ENCODE measurements around the gene ANP32E. TPM values are rescaled to one million over a fixed set of nuclear protein-coding genes. Genes with fewer than 3 reads are reported as not detected.

ANP32E gene
- total RNA-seq (2021; ENCODE audit: unreplicated experiment) (95.1 TPM), Bru-seq, nascent RNA (percentile 88 among the genes with signal in this experiment), BruChase-seq, experiment 1, labeled RNA remaining after a 6-hour chase (percentile 98 among the genes with signal in this experiment), BruChase-seq, experiment 2, labeled RNA remaining after a 2-hour chase (percentile 96 among the genes with signal in this experiment)
- polyA plus RNA-seq (2012), result 53.5 and 54.3 TPM in 2 replicates
- long read RNA-seq, transcript ANP32E-208 (7 exons, 3,451 nt), result major isoform, 236 of 343 reads
- long read RNA-seq, partial matches to known transcripts, result 35 of 343 reads
- long read RNA-seq, other reads (novel, unspliced or antisense), result 69 of 343 reads

- Histone ChIP-seq H3K27ac (ENCODE audit: low read depth, low read length) (peak within 1 kb of the TSS; percentile 92), H3K9me3 (ENCODE audit: control insufficient read depth in 1 of 2, insufficient read depth in 1 of 2, low read depth in 1 of 2, low read length in 2 of 2) (no peaks in the 10 kb centered on the region), H2AFZ (ENCODE audit: low read depth, low read length, poor library complexity, severe bottlenecking) (peak within 1 kb of the TSS; percentile 78), H3K9ac (ENCODE audit: low read length) (peak within 1 kb of the TSS; percentile 94), H3K4me1 (ENCODE audit: control insufficient read depth in 1 of 2, insufficient read depth in 2 of 2, low read length in 2 of 2) (peaks cover 11 to 21% of the 10 kb centered on the region in 2 experiments; a peak in 3 of 4 replicates), H3K4me2 (ENCODE audit: low read length) (peak within 1 kb of the TSS; percentile 90), H3K9me2 (ENCODE audit: insufficient read depth) (no peaks in the 10 kb centered on the region), H3K79me2 (ENCODE audit: insufficient read depth, low read length) (peaks cover 45% of the 10 kb centered on the region), H3K36me3 (ENCODE audit: control insufficient read depth in 1 of 2, insufficient read depth in 2 of 2, low read length in 2 of 2) (peaks cover 2% of the 10 kb centered on the region in 2 experiments; a peak in 1 of 4 replicates), H4K20me1 (ENCODE audit: insufficient read depth) (no peaks in the 10 kb centered on the region), H3K4me3 (replicated peaks in 1 of 2; ENCODE audit: low read depth in 1 of 2, low read length in 2 of 2) (peak within 1 kb of the TSS; percentile 94 to 99), H3K27me3 (ENCODE audit: insufficient read depth, low read length) (no peaks in the 10 kb centered on the region)
- ATAC-seq, result peak; percentile 90
- RAD21 ChIA-PET (ENCODE audit: low non-redundant PET in 1 of 2, low total read pairs in 2 of 2, uncharacterized antibody in 2 of 2, unreplicated experiment in 2 of 2), result no interaction called here
- DNase-seq (ENCODE audit: low read depth, low spot score), result peak; percentile 99
- POLR2A ChIA-PET, result no interaction called here
- intact Hi-C loops (cut with micrococcal nuclease), result no loop called here
- CTCF ChIA-PET, result no interaction called here
- no TSS peak for BruUV-seq (replicated peaks)
- TF ChIP-seq SRF (IDR thresholded peaks at IDR 0.05; ENCODE audit: low read depth), result no peak
- no peak; the same call in 1 of the 2 replicates for TF ChIP-seq JUND (IDR thresholded peaks at IDR 0.05)
- TF ChIP-seq ZFX (IDR thresholded peaks at IDR 0.05), result no peak
- TF ChIP-seq REST (IDR thresholded peaks at IDR 0.05; ENCODE audit: low read depth), result no peak
- no peak for TF ChIP-seq ELF1 (IDR thresholded peaks at IDR 0.05; ENCODE audit: borderline replicate concordance, low read depth)
- TF ChIP-seq POLR2AphosphoS5 (IDR thresholded peaks at IDR 0.05; ENCODE audit: low read depth, low read length), result peak; percentile 96
- no peak for TF ChIP-seq EZH2 (IDR thresholded peaks at IDR 0.05)
- TF ChIP-seq EGR1 (IDR thresholded peaks at IDR 0.05; ENCODE audit: low read depth), result peak; percentile 47; the same call in 1 of the 2 replicates
- no peak for TF ChIP-seq FOSL1 (IDR thresholded peaks at IDR 0.05; ENCODE audit: low read depth)
- TF ChIP-seq MAX (IDR thresholded peaks at IDR 0.05), result peak; percentile 72
- TF ChIP-seq, protein P1, sequence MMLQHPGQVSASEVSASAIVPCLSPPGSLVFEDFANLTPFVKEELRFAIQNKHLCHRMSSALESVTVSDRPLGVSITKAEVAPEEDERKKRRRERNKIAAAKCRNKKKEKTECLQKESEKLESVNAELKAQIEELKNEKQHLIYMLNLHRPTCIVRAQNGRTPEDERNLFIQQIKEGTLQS (IDR thresholded peaks at IDR 0.05), result no peak
- TF ChIP-seq, protein P2, sequence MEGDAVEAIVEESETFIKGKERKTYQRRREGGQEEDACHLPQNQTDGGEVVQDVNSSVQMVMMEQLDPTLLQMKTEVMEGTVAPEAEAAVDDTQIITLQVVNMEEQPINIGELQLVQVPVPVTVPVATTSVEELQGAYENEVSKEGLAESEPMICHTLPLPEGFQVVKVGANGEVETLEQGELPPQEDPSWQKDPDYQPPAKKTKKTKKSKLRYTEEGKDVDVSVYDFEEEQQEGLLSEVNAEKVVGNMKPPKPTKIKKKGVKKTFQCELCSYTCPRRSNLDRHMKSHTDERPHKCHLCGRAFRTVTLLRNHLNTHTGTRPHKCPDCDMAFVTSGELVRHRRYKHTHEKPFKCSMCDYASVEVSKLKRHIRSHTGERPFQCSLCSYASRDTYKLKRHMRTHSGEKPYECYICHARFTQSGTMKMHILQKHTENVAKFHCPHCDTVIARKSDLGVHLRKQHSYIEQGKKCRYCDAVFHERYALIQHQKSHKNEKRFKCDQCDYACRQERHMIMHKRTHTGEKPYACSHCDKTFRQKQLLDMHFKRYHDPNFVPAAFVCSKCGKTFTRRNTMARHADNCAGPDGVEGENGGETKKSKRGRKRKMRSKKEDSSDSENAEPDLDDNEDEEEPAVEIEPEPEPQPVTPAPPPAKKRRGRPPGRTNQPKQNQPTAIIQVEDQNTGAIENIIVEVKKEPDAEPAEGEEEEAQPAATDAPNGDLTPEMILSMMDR (IDR thresholded peaks at IDR 0.05 in 2 of 3, conservative IDR thresholded peaks at IDR 0.05 in 1 of 3; ENCODE audit: borderline replicate concordance in 1 of 3, insufficient read depth in 1 of 3, low read depth in 2 of 3, low read length in 2 of 3), result no peak; a peak in 2 of 6 replicates
- TF ChIP-seq ZNF274 (IDR thresholded peaks at IDR 0.05; ENCODE audit: low read depth, low read length), result no peak
- TF ChIP-seq, protein P3, sequence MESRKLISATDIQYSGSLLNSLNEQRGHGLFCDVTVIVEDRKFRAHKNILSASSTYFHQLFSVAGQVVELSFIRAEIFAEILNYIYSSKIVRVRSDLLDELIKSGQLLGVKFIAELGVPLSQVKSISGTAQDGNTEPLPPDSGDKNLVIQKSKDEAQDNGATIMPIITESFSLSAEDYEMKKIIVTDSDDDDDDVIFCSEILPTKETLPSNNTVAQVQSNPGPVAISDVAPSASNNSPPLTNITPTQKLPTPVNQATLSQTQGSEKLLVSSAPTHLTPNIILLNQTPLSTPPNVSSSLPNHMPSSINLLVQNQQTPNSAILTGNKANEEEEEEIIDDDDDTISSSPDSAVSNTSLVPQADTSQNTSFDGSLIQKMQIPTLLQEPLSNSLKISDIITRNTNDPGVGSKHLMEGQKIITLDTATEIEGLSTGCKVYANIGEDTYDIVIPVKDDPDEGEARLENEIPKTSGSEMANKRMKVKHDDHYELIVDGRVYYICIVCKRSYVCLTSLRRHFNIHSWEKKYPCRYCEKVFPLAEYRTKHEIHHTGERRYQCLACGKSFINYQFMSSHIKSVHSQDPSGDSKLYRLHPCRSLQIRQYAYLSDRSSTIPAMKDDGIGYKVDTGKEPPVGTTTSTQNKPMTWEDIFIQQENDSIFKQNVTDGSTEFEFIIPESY (IDR thresholded peaks at IDR 0.05; ENCODE audit: extremely low read depth, insufficient replicate concordance, low read length), result peak; percentile 21
- no peak for TF ChIP-seq EZH2phosphoT487 (IDR thresholded peaks at IDR 0.05; ENCODE audit: borderline replicate concordance)
- TF ChIP-seq SP1 (IDR thresholded peaks at IDR 0.05; ENCODE audit: low read depth), result peak; percentile 100
- no peak for TF ChIP-seq CEBPB (IDR thresholded peaks at IDR 0.05; ENCODE audit: low read depth)
Observed at GRCh38 chr1:150235852-150236613, at the start of gene ANP32E. Gene ANP32E, minus strand, starts transcription at chr1:150236112. Its CDS starts 326 bp downstream, at chr1:150235786.
